ENCODE data around the gene UGT1A6. TPM values are rescaled to one million over a fixed set of nuclear protein-coding genes. Genes with fewer than 3 reads are reported as not detected.

UGT1A6 gene
- total RNA-seq, 4 donors from 2014 or later, result 0.31 TPM; not detected in 3

DNA sequence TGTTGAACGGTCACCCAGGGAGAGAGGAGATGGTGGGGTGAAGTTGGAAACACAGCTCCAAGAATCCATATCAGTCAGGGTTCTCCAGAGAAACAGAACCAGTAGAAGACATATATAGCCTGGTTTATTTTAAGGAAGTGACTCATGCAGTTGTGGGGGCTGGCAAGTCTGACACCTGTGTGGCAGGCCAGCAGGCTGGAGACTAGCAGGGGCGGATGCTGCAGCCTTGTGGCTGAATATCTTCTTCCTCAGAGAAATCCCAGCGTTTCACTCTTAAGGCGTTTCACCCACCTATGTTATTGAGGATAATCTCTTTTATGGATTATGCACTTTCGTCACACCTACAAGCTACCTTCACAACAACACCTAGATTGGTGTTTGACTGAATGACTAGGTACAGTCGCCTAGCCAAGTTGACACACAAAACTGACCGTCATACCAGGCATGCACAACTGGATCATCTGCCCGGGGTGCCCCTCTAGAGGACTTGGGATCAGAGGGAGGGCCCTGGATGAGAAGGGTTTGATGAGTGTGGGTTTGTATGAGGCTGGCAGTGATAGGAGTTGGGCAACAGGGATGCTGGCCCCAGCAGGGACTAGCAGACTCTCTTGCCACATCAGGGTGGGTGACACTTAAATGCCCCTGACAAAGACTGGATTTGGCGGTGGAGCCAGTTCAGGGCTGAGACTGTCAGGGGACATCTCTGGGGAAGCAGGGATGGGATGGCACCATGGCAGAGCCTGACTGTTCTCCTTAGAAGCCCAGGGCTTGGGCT is 108.9 kb downstream of the UGT1A6 start:
- ATAC-seq (no peak), DNase-seq (no peak)
- H3K27me3 ChIP-seq, result no peaks in the 10 kb centered on the region
- no peak overlapping the region for H3K27ac ChIP-seq
- intact Hi-C loops (cut with DNase I; ENCODE audit: low total_unique reads) (no loop called here), in situ Hi-C loops (cut with MboI; ENCODE audit: low sequenced_read_pairs in 4 of 4) (no loop called here)
- TF ChIP-seq POLR2A (IDR thresholded peaks at IDR 0.05), result no peak
- no peak for TF ChIP-seq CTCF (IDR thresholded peaks at IDR 0.05 in 4 of 5, conservative IDR thresholded peaks at IDR 0.05 in 1 of 5)
- H3K4me1 ChIP-seq, result no peaks in the 10 kb centered on the region
- H3K36me3 ChIP-seq, result no peaks in the 10 kb centered on the region
- no peaks in the 10 kb centered on the region for H3K9me3 ChIP-seq
- no peak overlapping the region for H3K4me3 ChIP-seq

GRCh38 chr2:233802132-233802815 is 109.6 kb downstream of the UGT1A6 start:
- no peak for ATAC-seq
- no peak overlapping the region for H3K4me3 ChIP-seq
- H3K4me1 ChIP-seq, result no peaks in the 10 kb centered on the region
- no peak overlapping the region for H3K27ac ChIP-seq
- no peak for DNase-seq
- H3K36me3 ChIP-seq, result no peaks in the 10 kb centered on the region
- intact Hi-C loops (cut with DNase I; ENCODE audit: low total_unique reads) (no loop called here), in situ Hi-C loops (cut with MboI; ENCODE audit: low sequenced_read_pairs in 4 of 4) (no loop called here)
- H3K9me3 ChIP-seq, result no peaks in the 10 kb centered on the region
- H3K27me3 ChIP-seq, result no peaks in the 10 kb centered on the region
- TF ChIP-seq CTCF (IDR thresholded peaks at IDR 0.05 in 4 of 5, conservative IDR thresholded peaks at IDR 0.05 in 1 of 5) (no peak), POLR2A (IDR thresholded peaks at IDR 0.05) (no peak)

DNA sequence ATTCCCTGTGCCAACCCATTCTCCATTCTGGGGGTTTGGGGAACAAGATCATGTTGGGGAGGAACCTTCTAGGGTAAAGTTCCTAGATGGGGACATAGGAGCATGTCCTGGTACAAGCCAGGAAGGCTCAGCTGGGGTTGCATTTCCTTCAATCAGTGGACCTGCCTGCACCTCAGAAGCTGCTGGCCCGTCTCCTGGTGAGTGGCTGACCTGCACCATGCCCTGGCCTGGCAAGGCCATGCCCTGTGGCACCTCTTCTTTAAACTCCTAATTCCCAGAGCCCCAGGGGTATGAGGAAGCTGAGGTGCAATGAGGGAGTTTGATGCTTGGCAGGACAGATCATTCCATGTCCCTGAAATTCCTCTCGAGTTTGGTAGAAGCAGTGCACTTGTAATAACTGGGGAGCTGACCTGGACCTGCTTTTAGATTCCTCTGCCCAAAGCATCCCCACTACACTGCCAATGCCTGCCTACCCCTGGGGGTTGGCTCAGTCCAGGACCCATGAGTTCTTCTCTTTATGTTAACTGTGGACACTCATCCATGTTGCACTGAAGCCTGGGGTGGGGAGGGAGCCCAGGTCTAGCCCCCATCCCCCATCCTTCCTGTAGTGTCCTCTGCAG is 110.7 kb downstream of the UGT1A6 start:
- no peak for DNase-seq
- intact Hi-C loops (cut with DNase I; ENCODE audit: low total_unique reads), result no loop called here

DNA sequence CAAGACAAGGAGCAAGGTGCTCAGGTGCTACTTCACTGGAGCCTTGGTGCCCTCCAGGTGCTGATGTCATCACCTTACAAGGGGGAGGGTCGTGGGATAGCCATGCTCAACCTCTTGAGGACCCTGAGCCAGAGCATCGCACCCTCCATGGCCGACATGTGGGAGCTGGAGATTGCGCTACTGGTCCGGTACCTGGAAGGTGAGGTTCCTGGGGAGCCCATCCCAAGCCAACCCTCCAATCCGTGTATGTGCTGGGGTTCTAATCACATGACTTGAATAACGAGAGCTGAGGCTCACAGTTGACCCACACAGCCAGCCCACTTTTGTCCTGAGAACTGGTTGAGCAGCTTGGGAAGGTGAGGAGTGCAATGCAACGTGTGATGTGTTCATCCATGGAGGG is 111.3 kb downstream of the UGT1A6 start:
- ATAC-seq (no peak), DNase-seq (no peak)
- in situ Hi-C loops (cut with MboI; ENCODE audit: low sequenced_read_pairs in 4 of 4), result no loop called here
- H3K4me3 ChIP-seq, result no peak overlapping the region
- H3K36me3 ChIP-seq, result no peaks in the 10 kb centered on the region
- intact Hi-C loops (cut with DNase I; ENCODE audit: low total_unique reads), result no loop called here
- no peaks in the 10 kb centered on the region for H3K9me3 ChIP-seq
- no peaks in the 10 kb centered on the region for H3K4me1 ChIP-seq
- H3K27ac ChIP-seq, result no peak overlapping the region
- no peak for TF ChIP-seq POLR2A (IDR thresholded peaks at IDR 0.05)
- no peak for TF ChIP-seq CTCF (IDR thresholded peaks at IDR 0.05 in 4 of 5, conservative IDR thresholded peaks at IDR 0.05 in 1 of 5)
- no peaks in the 10 kb centered on the region for H3K27me3 ChIP-seq

More for the DNA sequence above, 110.7 kb downstream of the UGT1A6 start:
- no peak overlapping the region for H3K27ac ChIP-seq
- no peak for TF ChIP-seq POLR2A (IDR thresholded peaks at IDR 0.05)
- TF ChIP-seq CTCF (IDR thresholded peaks at IDR 0.05 in 4 of 5, conservative IDR thresholded peaks at IDR 0.05 in 1 of 5), result no peak
- H3K4me1 ChIP-seq, result no peaks in the 10 kb centered on the region
- H3K36me3 ChIP-seq, result no peaks in the 10 kb centered on the region
- no peaks in the 10 kb centered on the region for H3K27me3 ChIP-seq
- in situ Hi-C loops (cut with MboI; ENCODE audit: low sequenced_read_pairs in 4 of 4), result no loop called here
- no peaks in the 10 kb centered on the region for H3K9me3 ChIP-seq
- ATAC-seq, result no peak
- no peak overlapping the region for H3K4me3 ChIP-seq
